HepG2 (cell line): ENCODE data around the gene PPP1R13L. TPM values are rescaled to one million over a fixed set of nuclear protein-coding genes. Genes with fewer than 3 reads are reported as not detected.
A peak's percentile ranks its signal among the peaks of the same experiment; 100 is the strongest.

ENCODE experiments used
- ATAC-seq: fragments of 200-7000 bp; cut with Tn5 transposase; 3 replicates; pipeline ENCODE4 v1.9.1; 2020; ENCODE audit warnings: mild to moderate bottlenecking, moderate library complexity
- BruUV-seq: library from RNA; stranded (reverse); fragments of 400-500 nt; replicated peaks from 2 replicates; lab custom pipeline; 2021; lab: Mats Ljungman, UMichigan
- CTCF ChIA-PET: fragments of 300-600 bp; formaldehyde crosslinking; extraction: SDS; loops from one replicate; lab custom pipeline; 2021; ENCODE audit warnings: low total read pairs, inconsistent platforms, low intra/inter-chr PET ratio; lab: Yijun Ruan, JAX
- POLR2A ChIA-PET: fragments of 350-600 bp; sonication (Branson Sonifier 250); formaldehyde crosslinking; loops from one replicate; lab custom pipeline; 2020; ENCODE audit warnings: antibody characterized with exemption, inconsistent platforms; lab: Yijun Ruan, JAX
- DNase-seq: peaks from one replicate; pipeline ENCODE4 v3.0.0-alpha.2; 2015; ENCODE audit warnings: low spot score
- FAIRE-seq: peaks from 3 replicates; lab custom pipeline; 2011; peaks lifted over from hg19 to GRCh38; lab: Jason Lieb, UNC
- H2AFZ ChIP-seq: one replicate; pipeline ENCODE4 v1.6.1; 2011; ENCODE audit warnings: low read length, inconsistent platforms
- H3K27ac ChIP-seq: fragments of 300-600 bp; 3 replicates; pipeline ENCODE4 v1.8.0; 2011; ENCODE audit warnings: mixed run types, mild to moderate bottlenecking, mixed read lengths, low read length, inconsistent platforms; ENCODE audit not compliant: insufficient read depth; ENCODE audit errors: extremely low read length
- H3K27me3 ChIP-seq, 2 experiments: fragments of 200-600 bp in 1 of 2; 2 replicates in 1 of 2; 3 replicates in 1 of 2; pipeline versions ENCODE4 v1.6.0 to v1.8.0; 2011; ENCODE audit warnings: low read length in 2 of 2, mild to moderate bottlenecking in 2 of 2, moderate library complexity in 2 of 2, inconsistent platforms in 1 of 2; ENCODE audit not compliant: insufficient read depth in 2 of 2, control insufficient read depth in 1 of 2
- H3K36me3 ChIP-seq, 2 experiments: fragments of 200-600 bp in 1 of 2; replicated peaks in 1 of 2; 2 replicates in 1 of 2; 3 replicates in 1 of 2; pipeline versions ENCODE4 v1.5.1 to v1.8.0; 2011; ENCODE audit warnings: low read length in 2 of 2, inconsistent platforms in 1 of 2; ENCODE audit not compliant: insufficient read depth in 2 of 2, control insufficient read depth in 1 of 2
- H3K4me1 ChIP-seq: 2 replicates; pipeline ENCODE4 v1.5.1; 2012; ENCODE audit warnings: low read length, inconsistent platforms; ENCODE audit not compliant: insufficient read depth
- H3K4me2 ChIP-seq: 2 replicates; pipeline ENCODE4 v1.6.0; 2011; ENCODE audit warnings: low read depth, low read length, inconsistent platforms
- H3K4me3 ChIP-seq, 3 experiments: fragments of 200-600 bp in 1 of 3; sonication (generic), shearing (Covaris generic) in 1 of 3; replicated peaks in 1 of 3; 2 replicates each; pipeline ENCODE4 v1.5.1; 2011 to 2016; ENCODE audit warnings: low read length in 3 of 3, inconsistent platforms in 2 of 3, low read depth in 2 of 3, mild to moderate bottlenecking in 2 of 3, control low read depth in 1 of 3, mixed read lengths in 1 of 3; ENCODE audit not compliant: insufficient read depth in 1 of 3
- H3K79me2 ChIP-seq: one replicate; pipeline ENCODE4 v1.6.1; 2011; ENCODE audit warnings: low read length, inconsistent platforms; ENCODE audit not compliant: insufficient read depth
- H3K9ac ChIP-seq: 2 replicates; pipeline ENCODE4 v1.6.0; 2011; ENCODE audit warnings: mild to moderate bottlenecking, low read depth, low read length, inconsistent platforms; ENCODE audit not compliant: insufficient read depth
- H3K9me3 ChIP-seq: 2 replicates; pipeline ENCODE4 v1.5.1; 2012; ENCODE audit warnings: mild to moderate bottlenecking, low read length
- H4K20me1 ChIP-seq: 2 replicates; pipeline ENCODE4 v1.6.0; 2011; ENCODE audit warnings: inconsistent platforms, mild to moderate bottlenecking, low read length, moderate library complexity; ENCODE audit not compliant: insufficient read depth
- CBX2 ChIP-seq, 2 experiments: fragments of 200-600 bp in 1 of 2; sonication (generic); formaldehyde crosslinking in 1 of 2; IDR thresholded peaks; 2 replicates each; pipeline versions ENCODE4 v1.7.0 to v1.8.1; 2018 to 2022; ENCODE audit warnings: low read depth in 2 of 2, low read length in 1 of 2, mild to moderate bottlenecking in 1 of 2, missing genetic modification reagents in 1 of 2
- ETV6 ChIP-seq: sonication (generic); formaldehyde crosslinking; conservative IDR thresholded peaks from 2 replicates; pipeline ENCODE4 v1.4.0; 2020; ENCODE audit warnings: missing genetic modification reagents
- FOXA1 ChIP-seq, 2 experiments: fragments of 450-650 bp in 1 of 2; sonication (generic) in 1 of 2; formaldehyde crosslinking in 1 of 2; IDR thresholded peaks; 2 replicates each; pipeline versions ENCODE4 v1.4.0 to v1.6.1; 2016 to 2020; ENCODE audit warnings: missing genetic modification reagents in 1 of 2
- FOXA3 ChIP-seq: IDR thresholded peaks from 2 replicates; pipeline ENCODE4 v1.6.1; 2016; ENCODE audit warnings: missing genetic modification reagents, missing compliant biosample characterization
- FOXK2 ChIP-seq: fragments of 450-650 bp; IDR thresholded peaks from 2 replicates; pipeline ENCODE4 v1.6.1; 2016
- GABPA ChIP-seq, 2 experiments: IDR thresholded peaks; 2 replicates each; pipeline ENCODE4 v1.6.1; 2011 to 2016; ENCODE audit warnings: low read depth in 2 of 2, low read length in 1 of 2, missing biosample characterization in 1 of 2, missing genetic modification characterization in 1 of 2
- GATA4 ChIP-seq: sonication (generic); IDR thresholded peaks from 2 replicates; pipeline ENCODE4 v1.6.1; 2016; ENCODE audit warnings: antibody characterized with exemption, low read depth, borderline replicate concordance
- KDM5B ChIP-seq: sonication (generic); formaldehyde crosslinking; IDR thresholded peaks from 2 replicates; pipeline ENCODE4 v1.4.0; 2020; ENCODE audit warnings: missing genetic modification reagents, mild to moderate bottlenecking, borderline replicate concordance
- PPARG ChIP-seq: conservative IDR thresholded peaks from 2 replicates; pipeline ENCODE4 v1.6.1; 2016; ENCODE audit warnings: missing biosample characterization, missing genetic modification reagents
- RARA ChIP-seq: IDR thresholded peaks from 2 replicates; pipeline ENCODE4 v1.6.1; 2016; ENCODE audit warnings: missing genetic modification reagents, missing compliant biosample characterization
- RARG ChIP-seq: sonication (generic); formaldehyde crosslinking; IDR thresholded peaks from 2 replicates; pipeline ENCODE4 v1.4.0; 2020; ENCODE audit warnings: low read depth, mild to moderate bottlenecking, missing genetic modification reagents
- SAP130 ChIP-seq: IDR thresholded peaks from 2 replicates; pipeline ENCODE4 v1.6.1; 2016; ENCODE audit warnings: low read depth
- ZMYM3 ChIP-seq: sonication (generic); formaldehyde crosslinking; IDR thresholded peaks from 2 replicates; pipeline ENCODE4 v1.5.1; 2020; ENCODE audit warnings: mild to moderate bottlenecking, missing genetic modification reagents
- ZNF121 ChIP-seq: sonication (generic); formaldehyde crosslinking; IDR thresholded peaks from 2 replicates; pipeline ENCODE4 v1.5.0; 2020; ENCODE audit warnings: mild to moderate bottlenecking, missing genetic modification reagents
- ZNF180 ChIP-seq: sonication (generic); formaldehyde crosslinking; IDR thresholded peaks from 2 replicates; pipeline ENCODE4 v1.4.0; 2020; ENCODE audit warnings: low read depth, missing genetic modification reagents, borderline replicate concordance
- ZNF235 ChIP-seq: sonication (generic); formaldehyde crosslinking; IDR thresholded peaks from 2 replicates; pipeline ENCODE4 v1.8.1; 2023; ENCODE audit warnings: mild to moderate bottlenecking, missing genetic modification reagents, borderline replicate concordance
- ZNF570 ChIP-seq: sonication (generic); formaldehyde crosslinking; IDR thresholded peaks from 2 replicates; pipeline ENCODE4 v1.4.0; 2020; ENCODE audit warnings: mild to moderate bottlenecking, missing genetic modification reagents, borderline replicate concordance
- WGBS: methylation state at CpG from one replicate; pipeline ENCODE4 v1.1.6; 2017; ENCODE audit warnings: low lambda C conversion rate; 5-methylcytosine and 5-hydroxymethylcytosine counted together
- in situ Hi-C: cut with HindIII; loops from 2 replicates; pipeline ENCODE4 v1.10.0; 2017; ENCODE audit warnings: low pct_unique_long_range_greater_than_20kb; ENCODE audit not compliant: extremely low pct_ligation_motif_present
- intact Hi-C: fragments of 100-400 bp; cut with micrococcal nuclease; formaldehyde crosslinking; loops from one replicate; pipeline ENCODE4 v1.10.0; 2022; ENCODE audit not compliant: unreplicated experiment
- polyA plus RNA-seq, 8 experiments: library from polyadenylated mRNA; depleted of rRNA in 3 of 8; stranded (reverse) in 7 of 8; unstranded in 1 of 8; fragments of >200 nt; fragmentation: Illumina TruSeq in 4 of 8; extraction: Trizol in 4 of 8; gene quantifications; 2 replicates each; pipeline versions ENCODE4 v1.2.1 to v1.2.3, GENCODE V29; 2011 to 2016; ENCODE audit warnings: low read depth in 4 of 8, missing spikeins in 1 of 8, mixed read lengths in 1 of 8; ENCODE audit not compliant: insufficient read depth in 1 of 8
- total RNA-seq, 5 experiments: library from RNA; depleted of rRNA; stranded (reverse); fragments of >200 nt; fragmentation: Illumina TruSeq; extraction: Trizol; gene quantifications; 2 replicates each; pipeline ENCODE4 v1.2.3, GENCODE V29; 2016; ENCODE audit warnings: low read depth in 1 of 5
- TF ChIP-seq, protein P1 (sequence below): sonication (generic); formaldehyde crosslinking; IDR thresholded peaks from 2 replicates; pipeline ENCODE4 v1.4.0; 2020; ENCODE audit warnings: mild to moderate bottlenecking, missing genetic modification reagents
- TF ChIP-seq, protein P2 (sequence below): sonication (generic); formaldehyde crosslinking; IDR thresholded peaks from 2 replicates; pipeline ENCODE4 v1.4.0; 2020; ENCODE audit warnings: missing genetic modification reagents
- TF ChIP-seq, protein P3 (sequence below): sonication (generic); formaldehyde crosslinking; IDR thresholded peaks from 2 replicates; pipeline ENCODE4 v1.5.0; 2020; ENCODE audit warnings: mild to moderate bottlenecking, missing genetic modification reagents

The PPP1R13L gene
- total and polyA plus RNA-seq, 2 of the 13 experiments (the other 11 are each of a cell fraction or from before 2014, with no cell fraction given) = 1.3 to 6.6 TPM

DNA sequence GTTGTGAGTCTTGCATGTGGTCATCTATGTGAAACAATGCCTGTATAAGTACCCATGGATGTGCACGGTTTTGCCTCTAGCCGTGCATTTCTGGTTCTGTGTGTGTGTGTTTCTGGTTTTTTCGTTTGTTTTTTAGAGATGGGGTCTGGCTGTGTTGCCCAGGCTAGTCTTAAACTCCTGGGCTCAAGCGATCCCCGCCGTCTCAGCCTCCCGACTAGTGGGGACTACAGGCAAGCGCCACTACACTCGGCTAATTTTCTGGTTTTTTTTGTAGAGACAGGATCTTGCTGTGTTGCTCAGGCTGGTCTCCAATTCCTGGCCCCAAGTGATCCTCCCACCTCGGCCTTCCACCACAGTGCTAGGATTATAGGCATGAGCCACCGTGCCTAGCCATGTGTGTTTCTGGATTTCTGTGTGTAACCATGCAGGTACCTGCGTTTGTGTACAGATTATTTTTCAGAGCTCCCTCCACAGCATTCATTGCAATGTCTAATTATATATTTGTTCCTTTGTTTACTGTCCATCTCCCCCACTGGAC is 47.0 kb upstream of the PPP1R13L start:
- Histone ChIP-seq H3K27me3 (peaks cover 0 to 8% of the 10 kb centered on the region in 2 experiments; a peak in 4 of 5 replicates), H3K27ac (no peak overlapping the region), H3K36me3 (no peaks in the 10 kb centered on the region), H3K4me2 (peak overlapping the region; percentile 94), H3K4me1 (peaks cover 94% of the 10 kb centered on the region), H2AFZ (no peak overlapping the region), H4K20me1 (no peaks in the 10 kb centered on the region), H3K4me3 (peak overlapping the region in 1 of 3 experiments; percentile 11; a peak in 2 of 6 replicates), H3K9ac (peak overlapping the region; percentile 88), H3K9me3 (no peaks in the 10 kb centered on the region), H3K79me2 (no peaks in the 10 kb centered on the region)
- no peak for ATAC-seq
- BruUV-seq = no TSS peak
- WGBS = 17% methylated on average over 12 of the region's 12 CpGs
- in situ Hi-C loops (no loop called here), intact Hi-C loops (loop anchor here (2.0 kb wide), 1 partner anchor 15 kb away; the partner anchor contains the start of gene FOSB)
- no peak for FAIRE-seq
- ChIA-PET CTCF (no interaction called here), POLR2A (interaction anchor here (2.9 kb wide), 1 partner anchor 18 kb away, joined by 8 read pairs; no protein-coding TSS in a partner anchor)
- no peak for DNase-seq
- TF ChIP-seq ZNF570 (CRISPR knock-in tag) = no peak
- no peak for TF ChIP-seq GABPA (IDR thresholded peaks at IDR 0.05; ENCODE audit: low read depth, low read length)
- TF ChIP-seq GABPA (CRISPR knock-in tag; IDR thresholded peaks at IDR 0.05; ENCODE audit: low read depth) = no peak
- no peak for TF ChIP-seq ZNF180 (CRISPR knock-in tag)
- no peak for TF ChIP-seq CBX2 (IDR thresholded peaks at IDR 0.05; ENCODE audit: low read depth, low read length)
- no peak for TF ChIP-seq CBX2 (CRISPR knock-in tag; IDR thresholded peaks at IDR 0.05; ENCODE audit: low read depth)
- peak; percentile 26; the same call in 1 of the 2 replicates for TF ChIP-seq SAP130 (CRISPR knock-in tag)
- TF ChIP-seq ZMYM3 = 0 out of 2 replicates have a peak, but pooled peaks have one; percentile 32
- no peak for TF ChIP-seq FOXA1 (IDR thresholded peaks at IDR 0.05)
- TF ChIP-seq FOXA1 (CRISPR knock-in tag; IDR thresholded peaks at IDR 0.05) = 0 out of 2 replicates have a peak, but pooled peaks have one; percentile 27
- TF ChIP-seq KDM5B (CRISPR knock-in tag) = 0 out of 2 replicates have a peak, but pooled peaks have one; percentile 13
- TF ChIP-seq ETV6 (CRISPR knock-in tag) = no peak
- TF ChIP-seq, protein P1, sequence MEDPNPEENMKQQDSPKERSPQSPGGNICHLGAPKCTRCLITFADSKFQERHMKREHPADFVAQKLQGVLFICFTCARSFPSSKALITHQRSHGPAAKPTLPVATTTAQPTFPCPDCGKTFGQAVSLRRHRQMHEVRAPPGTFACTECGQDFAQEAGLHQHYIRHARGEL (CRISPR knock-in tag) = no peak
- TF ChIP-seq FOXA3 (CRISPR knock-in tag) = peak; percentile 36
- TF ChIP-seq FOXK2 = 0 out of 2 replicates have a peak, but pooled peaks have one; percentile 1
- TF ChIP-seq ZNF121 = peak; percentile 96
- TF ChIP-seq RARA (CRISPR knock-in tag) = 0 out of 2 replicates have a peak, but pooled peaks have one; percentile 31
- TF ChIP-seq RARG (CRISPR knock-in tag) = no peak
- TF ChIP-seq, protein P2, sequence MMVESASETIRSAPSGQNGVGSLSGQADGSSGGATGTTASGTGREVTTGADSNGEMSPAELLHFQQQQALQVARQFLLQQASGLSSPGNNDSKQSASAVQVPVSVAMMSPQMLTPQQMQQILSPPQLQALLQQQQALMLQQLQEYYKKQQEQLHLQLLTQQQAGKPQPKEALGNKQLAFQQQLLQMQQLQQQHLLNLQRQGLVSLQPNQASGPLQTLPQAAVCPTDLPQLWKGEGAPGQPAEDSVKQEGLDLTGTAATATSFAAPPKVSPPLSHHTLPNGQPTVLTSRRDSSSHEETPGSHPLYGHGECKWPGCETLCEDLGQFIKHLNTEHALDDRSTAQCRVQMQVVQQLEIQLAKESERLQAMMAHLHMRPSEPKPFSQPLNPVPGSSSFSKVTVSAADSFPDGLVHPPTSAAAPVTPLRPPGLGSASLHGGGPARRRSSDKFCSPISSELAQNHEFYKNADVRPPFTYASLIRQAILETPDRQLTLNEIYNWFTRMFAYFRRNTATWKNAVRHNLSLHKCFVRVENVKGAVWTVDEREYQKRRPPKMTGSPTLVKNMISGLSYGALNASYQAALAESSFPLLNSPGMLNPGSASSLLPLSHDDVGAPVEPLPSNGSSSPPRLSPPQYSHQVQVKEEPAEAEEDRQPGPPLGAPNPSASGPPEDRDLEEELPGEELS (CRISPR knock-in tag) = 0 out of 2 replicates have a peak, but pooled peaks have one; percentile 32
- TF ChIP-seq, protein P3, sequence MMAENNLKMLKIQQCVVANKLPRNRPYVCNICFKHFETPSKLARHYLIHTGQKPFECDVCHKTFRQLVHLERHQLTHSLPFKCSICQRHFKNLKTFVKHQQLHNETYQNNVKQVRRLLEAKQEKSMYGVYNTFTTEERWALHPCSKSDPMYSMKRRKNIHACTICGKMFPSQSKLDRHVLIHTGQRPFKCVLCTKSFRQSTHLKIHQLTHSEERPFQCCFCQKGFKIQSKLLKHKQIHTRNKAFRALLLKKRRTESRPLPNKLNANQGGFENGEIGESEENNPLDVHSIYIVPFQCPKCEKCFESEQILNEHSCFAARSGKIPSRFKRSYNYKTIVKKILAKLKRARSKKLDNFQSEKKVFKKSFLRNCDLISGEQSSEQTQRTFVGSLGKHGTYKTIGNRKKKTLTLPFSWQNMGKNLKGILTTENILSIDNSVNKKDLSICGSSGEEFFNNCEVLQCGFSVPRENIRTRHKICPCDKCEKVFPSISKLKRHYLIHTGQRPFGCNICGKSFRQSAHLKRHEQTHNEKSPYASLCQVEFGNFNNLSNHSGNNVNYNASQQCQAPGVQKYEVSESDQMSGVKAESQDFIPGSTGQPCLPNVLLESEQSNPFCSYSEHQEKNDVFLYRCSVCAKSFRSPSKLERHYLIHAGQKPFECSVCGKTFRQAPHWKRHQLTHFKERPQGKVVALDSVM (CRISPR knock-in tag) = peak; percentile 76; the same call in 1 of the 2 replicates
- no peak for TF ChIP-seq PPARG
- TF ChIP-seq GATA4 = no peak
- no peak for TF ChIP-seq ZNF235 (CRISPR knock-in tag)
